AG04449 (cell line): ENCODE data around the gene SF3A1.

Source experiments
- CTCF ChIA-PET: fragments of 350-600 bp; formaldehyde crosslinking; extraction: SDS; loops from one replicate; lab custom pipeline; 2021; ENCODE audit warnings: antibody characterized with exemption; lab: Yijun Ruan, JAX
- POLR2A ChIA-PET: fragments of 400-600, 350-600 bp; formaldehyde crosslinking; extraction: SDS; loops from one replicate; lab custom pipeline; 2020; ENCODE audit warnings: antibody characterized with exemption, inconsistent platforms; lab: Yijun Ruan, JAX
- DNase-seq: peaks from one replicate; pipeline ENCODE4 v3.0.0-alpha.2; 2010; ENCODE audit warnings: low read depth, low spot score
- H3K4me3 ChIP-seq: 2 replicates; pipeline ENCODE4 v1.5.1; 2011; ENCODE audit warnings: low read depth, mild to moderate bottlenecking, control low read depth, low read length
- CTCF ChIP-seq: IDR thresholded peaks from one replicate; pipeline ENCODE4 v1.5.1; 2011; ENCODE audit warnings: mild to moderate bottlenecking, moderate library complexity, low read length, control low read depth, inconsistent platforms; ENCODE audit not compliant: insufficient read depth; ENCODE audit errors: missing control alignments

The SF3A1 gene

GRCh38 chr22:30318799-30319419 is 37.8 kb downstream of the SF3A1 start:
- POLR2A ChIA-PET = no interaction called here
- DNase-seq = no peak
- no peak for TF ChIP-seq CTCF
- no peak overlapping the region for H3K4me3 ChIP-seq
- CTCF ChIA-PET = interaction anchor here (1.2 kb wide), 1 partner anchor 31 kb away, joined by 3 read pairs; no protein-coding TSS in a partner anchor

- CTCF ChIA-PET = interaction anchor here (1.2 kb wide), 2 partner anchors 30 to 32 kb away, joined by 3 read pairs; no protein-coding TSS in a partner anchor
- POLR2A ChIA-PET = interaction anchor here (1.2 kb wide), 1 partner anchor 9 kb away, joined by 3 read pairs; the partner anchor contains the start of gene TBC1D10A
Measured at GRCh38 chr22:30317778-30318177, 38.9 kb downstream of the SF3A1 start.

GRCh38 chr22:30315962-30316576 is 40.6 kb downstream of the SF3A1 start:
- CTCF ChIA-PET = interaction anchor here (1.1 kb wide), 1 partner anchor 208 kb away, joined by 4 read pairs; no protein-coding TSS in a partner anchor
- no peak for TF ChIP-seq CTCF
- DNase-seq = no peak
- POLR2A ChIA-PET = no interaction called here
- no peak overlapping the region for H3K4me3 ChIP-seq

More at GRCh38 chr22:30317778-30318177, 38.9 kb downstream of the SF3A1 start:
- TF ChIP-seq CTCF = no peak
- no peak for DNase-seq
- no peak overlapping the region for H3K4me3 ChIP-seq

GRCh38 chr22:30314915-30315314 is 41.8 kb downstream of the SF3A1 start:
- POLR2A ChIA-PET = no interaction called here
- TF ChIP-seq CTCF = no peak
- DNase-seq = no peak
- H3K4me3 ChIP-seq = no peak overlapping the region
- CTCF ChIA-PET = interaction anchor here (0.5 to 4.7 kb wide), 2 partner anchors 26 to 45 kb away, joined by 3 to 25 read pairs; partner anchors contain the start of gene CASTOR1

- no peak for TF ChIP-seq CTCF
- no peak for DNase-seq
- ChIA-PET CTCF (interaction anchor here (0.6 to 4.7 kb wide), 6 partner anchors 7 to 224 kb away, joined by 3 to 25 read pairs (median 4); partner anchors contain the start of gene CASTOR1), POLR2A (interaction anchor here (1.7 kb wide), 1 partner anchor 43 kb away, joined by 8 read pairs; the partner anchor contains the start of genes CCDC157 and SF3A1)
- H3K4me3 ChIP-seq = no peak overlapping the region
Measured at GRCh38 chr22:30313527-30314363, 42.9 kb downstream of the SF3A1 start.
